ENCODE results near the gene ANKS1B.

- TF ChIP-seq, protein P1, sequence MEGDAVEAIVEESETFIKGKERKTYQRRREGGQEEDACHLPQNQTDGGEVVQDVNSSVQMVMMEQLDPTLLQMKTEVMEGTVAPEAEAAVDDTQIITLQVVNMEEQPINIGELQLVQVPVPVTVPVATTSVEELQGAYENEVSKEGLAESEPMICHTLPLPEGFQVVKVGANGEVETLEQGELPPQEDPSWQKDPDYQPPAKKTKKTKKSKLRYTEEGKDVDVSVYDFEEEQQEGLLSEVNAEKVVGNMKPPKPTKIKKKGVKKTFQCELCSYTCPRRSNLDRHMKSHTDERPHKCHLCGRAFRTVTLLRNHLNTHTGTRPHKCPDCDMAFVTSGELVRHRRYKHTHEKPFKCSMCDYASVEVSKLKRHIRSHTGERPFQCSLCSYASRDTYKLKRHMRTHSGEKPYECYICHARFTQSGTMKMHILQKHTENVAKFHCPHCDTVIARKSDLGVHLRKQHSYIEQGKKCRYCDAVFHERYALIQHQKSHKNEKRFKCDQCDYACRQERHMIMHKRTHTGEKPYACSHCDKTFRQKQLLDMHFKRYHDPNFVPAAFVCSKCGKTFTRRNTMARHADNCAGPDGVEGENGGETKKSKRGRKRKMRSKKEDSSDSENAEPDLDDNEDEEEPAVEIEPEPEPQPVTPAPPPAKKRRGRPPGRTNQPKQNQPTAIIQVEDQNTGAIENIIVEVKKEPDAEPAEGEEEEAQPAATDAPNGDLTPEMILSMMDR (IDR thresholded peaks at IDR 0.05): no peak
- TF ChIP-seq POLR2A (IDR thresholded peaks at IDR 0.05) (no peak), EP300 (IDR thresholded peaks at IDR 0.05) (no peak)
These were observed 1111.0 kb downstream of the ANKS1B start for GRCh38 chr12:98873776-98874175.
